ENCODE results near the gene RAB17.

Gene RAB17

GRCh38 chr2:237534380-237534779 lies 56.2 kb downstream of the RAB17 start:
- DNase-seq: no peak

- DNase-seq: peak; percentile 69
Observed at GRCh38 chr2:237533668-237534161, 56.8 kb downstream of the RAB17 start.

- DNase-seq: no peak
Observed at GRCh38 chr2:237532160-237532559, 58.4 kb downstream of the RAB17 start.

GRCh38 chr2:237530472-237531433 lies 59.8 kb downstream of the RAB17 start:
- no peak for DNase-seq

GRCh38 chr2:237529452-237530402 lies 60.8 kb downstream of the RAB17 start:
- DNase-seq: no peak

GRCh38 chr2:237527766-237528165 lies 62.8 kb downstream of the RAB17 start:
- no peak for DNase-seq

- no peak for DNase-seq
Observed at GRCh38 chr2:237527233-237527632, 63.3 kb downstream of the RAB17 start.

- no peak for DNase-seq
Observed at GRCh38 chr2:237525559-237526157, 64.9 kb downstream of the RAB17 start.

- DNase-seq: no peak
Observed at GRCh38 chr2:237524631-237525030, 65.9 kb downstream of the RAB17 start.
